GM23338 (cell line): Measurements from ENCODE around the gene ZNF695. TPM values are rescaled to one million over a fixed set of nuclear protein-coding genes. Genes with fewer than 3 reads are reported as not detected.

Experiments
- ATAC-seq: fragments of 200-7000 bp; cut with Tn5 transposase; 3 replicates; pipeline ENCODE4 v1.9.1; 2020
- DNase-seq: peaks from one replicate; pipeline ENCODE4 v3.0.0-alpha.2; 2015; ENCODE audit warnings: low spot score
- H2AFZ ChIP-seq: fragments of 200-600 bp; sonication (generic); 2 replicates; pipeline ENCODE4 v1.8.0; 2016; ENCODE audit warnings: antibody characterized with exemption, mild to moderate bottlenecking, moderate library complexity
- H3F3A ChIP-seq: fragments of 200-600 bp; sonication (generic); replicated peaks from 2 replicates; pipeline ENCODE4 v1.8.0; 2017; ENCODE audit warnings: antibody characterized with exemption, mixed run types, low read depth
- H3K27ac ChIP-seq: fragments of 200-600 bp; sonication (generic); 2 replicates; pipeline ENCODE4 v1.6.1; 2016; ENCODE audit warnings: low read depth
- H3K27me3 ChIP-seq: fragments of 200-600 bp; sonication (generic); 2 replicates; pipeline ENCODE4 v1.8.0; 2016; ENCODE audit warnings: mild to moderate bottlenecking, mixed run types, moderate library complexity; ENCODE audit not compliant: insufficient read depth
- H3K36me3 ChIP-seq: fragments of 200-600 bp; sonication (generic); 2 replicates; pipeline ENCODE4 v1.8.0; 2016; ENCODE audit warnings: mild to moderate bottlenecking; ENCODE audit not compliant: insufficient read depth
- H3K4me1 ChIP-seq: fragments of 200-600 bp; sonication (generic); 2 replicates; pipeline ENCODE4 v1.8.0; 2016; ENCODE audit warnings: mild to moderate bottlenecking, moderate library complexity; ENCODE audit not compliant: insufficient read depth
- H3K4me2 ChIP-seq: fragments of 200-600 bp; sonication (generic); 2 replicates; pipeline ENCODE4 v1.7.1; 2017; ENCODE audit warnings: mixed run types
- H3K4me3 ChIP-seq: fragments of 200-600 bp; sonication (generic); 2 replicates; pipeline ENCODE4 v1.6.1; 2016; ENCODE audit warnings: mixed run types
- H3K79me2 ChIP-seq: fragments of 200-600 bp; sonication (generic); replicated peaks from 2 replicates; pipeline ENCODE4 v1.8.0; 2017; ENCODE audit warnings: mild to moderate bottlenecking; ENCODE audit not compliant: insufficient read depth
- H3K9me2 ChIP-seq: fragments of 200-600 bp; sonication (generic); 2 replicates; pipeline ENCODE4 v1.8.0; 2017; ENCODE audit not compliant: insufficient read depth
- H4K20me1 ChIP-seq: fragments of 200-600 bp; sonication (generic); replicated peaks from 2 replicates; pipeline ENCODE4 v1.8.0; 2017; ENCODE audit warnings: mild to moderate bottlenecking; ENCODE audit not compliant: insufficient read depth
- H3K27ac Mint-ChIP-seq: 2 replicates; pipeline ENCODE4 v1.8.0; 2020; ENCODE audit warnings: inconsistent platforms, mild to moderate bottlenecking, moderate library complexity, mixed read lengths
- H3K27me3 Mint-ChIP-seq: 3 replicates; pipeline ENCODE4 v1.8.0; 2022; ENCODE audit warnings: low read depth, mild to moderate bottlenecking, moderate library complexity, mixed read lengths, inconsistent platforms; ENCODE audit not compliant: insufficient read depth, poor library complexity
- H3K36me3 Mint-ChIP-seq: 3 replicates; pipeline ENCODE4 v1.8.0; 2021; ENCODE audit warnings: low read depth, mild to moderate bottlenecking, inconsistent platforms, moderate library complexity, mixed read lengths
- H3K4me1 Mint-ChIP-seq: 3 replicates; pipeline ENCODE4 v1.8.0; 2020; ENCODE audit warnings: mild to moderate bottlenecking, inconsistent platforms, mixed read lengths
- H3K4me3 Mint-ChIP-seq: 3 replicates; pipeline ENCODE4 v1.8.0; 2021; ENCODE audit warnings: moderate library complexity, mild to moderate bottlenecking, inconsistent platforms, mixed read lengths
- H3K9me3 Mint-ChIP-seq: 3 replicates; pipeline ENCODE4 v1.8.0; 2020; ENCODE audit warnings: moderate library complexity, mild to moderate bottlenecking, inconsistent platforms, mixed read lengths
- EZH2phosphoT487 ChIP-seq: fragments of 200-600 bp; sonication (generic); IDR thresholded peaks from one replicate; pipeline ENCODE4 v1.8.1; 2018; ENCODE audit warnings: antibody characterized with exemption; ENCODE audit not compliant: unreplicated experiment
- JUNB ChIP-seq: IDR thresholded peaks from one replicate; pipeline ENCODE4 v1.6.1; 2016; ENCODE audit warnings: antibody characterized with exemption; ENCODE audit not compliant: unreplicated experiment
- POLR2AphosphoS5 ChIP-seq: IDR thresholded peaks from 2 replicates; pipeline ENCODE4 v1.6.1; 2016; ENCODE audit warnings: antibody characterized with exemption, low read depth
- STAT1 ChIP-seq: IDR thresholded peaks from one replicate; pipeline ENCODE4 v1.6.1; 2016; ENCODE audit warnings: antibody characterized with exemption; ENCODE audit not compliant: unreplicated experiment
- ZNF114 ChIP-seq: fragments of 250-450 bp; sonication (Bioruptor Pico); IDR thresholded peaks from 2 replicates; pipeline ENCODE4 v1.5.0; 2020; ENCODE audit warnings: mild to moderate bottlenecking, moderate library complexity
- polyA plus RNA-seq: library from polyadenylated mRNA; unstranded; fragments of >200 nt; fragmentation: Nextera tagmentation; extraction: Ambion mirVana; gene quantifications from 2 replicates; pipeline ENCODE4 v1.2.1, GENCODE V29; 2016
- total RNA-seq: library from RNA; depleted of rRNA; stranded (reverse); fragments of >200 nt; shearing (Covaris generic); gene quantifications from 2 replicates; pipeline ENCODE4 v1.2.3, GENCODE V29; 2014; rRNA removed
- TF ChIP-seq, protein P1 (sequence below), 2 experiments: fragments of 200-600 bp in 1 of 2; sonication (generic) in 1 of 2; conservative IDR thresholded peaks; 2 replicates each; pipeline versions ENCODE4 v1.5.1 to v1.6.1; 2016 to 2017; ENCODE audit warnings: antibody characterized with exemption in 2 of 2, low read depth in 2 of 2, mild to moderate bottlenecking in 2 of 2, moderate library complexity in 1 of 2
- TF ChIP-seq, protein P2 (sequence below): IDR thresholded peaks from 2 replicates; pipeline ENCODE4 v1.6.1; 2016; ENCODE audit warnings: antibody characterized with exemption
- TF ChIP-seq, protein P3 (sequence below): fragments of 250-450 bp; sonication (Bioruptor Pico); IDR thresholded peaks from 2 replicates; pipeline ENCODE4 v1.5.0; 2020; ENCODE audit warnings: mild to moderate bottlenecking, moderate library complexity

ZNF695 gene
- total and polyA plus RNA-seq, 2 experiments from 2014 or later: 26.5 to 34.2 TPM

GRCh38 chr1:246946366-246946765, 61.5 kb downstream of the ZNF695 start:
- Histone ChIP-seq H3K27ac (peak overlapping the region; percentile 76; the same call in 1 of the 2 replicates), H3K4me3 (no peak overlapping the region), H3K36me3 (no peaks in the 10 kb centered on the region), H3F3A (no peaks in the 10 kb centered on the region), H3K27me3 (no peaks in the 10 kb centered on the region), H3K79me2 (no peaks in the 10 kb centered on the region), H4K20me1 (no peaks in the 10 kb centered on the region), H3K4me2 (no peak overlapping the region), H3K4me1 (peaks cover 20% of the 10 kb centered on the region), H2AFZ (no peak overlapping the region), H3K9me2 (no peaks in the 10 kb centered on the region)
- Mint-ChIP-seq H3K36me3 (peaks cover 23% of the 10 kb centered on the region), H3K27me3 (peaks cover 2% of the 10 kb centered on the region), H3K4me1 (peaks cover 13% of the 10 kb centered on the region; the same call in 2 of the 3 replicates), H3K9me3 (no peaks in the 10 kb centered on the region), H3K27ac (0 out of 2 replicates have a peak overlapping the region, but pooled peaks have one; percentile 65), H3K4me3 (no peak overlapping the region)
- no peak for ATAC-seq
- TF ChIP-seq, protein P1, sequence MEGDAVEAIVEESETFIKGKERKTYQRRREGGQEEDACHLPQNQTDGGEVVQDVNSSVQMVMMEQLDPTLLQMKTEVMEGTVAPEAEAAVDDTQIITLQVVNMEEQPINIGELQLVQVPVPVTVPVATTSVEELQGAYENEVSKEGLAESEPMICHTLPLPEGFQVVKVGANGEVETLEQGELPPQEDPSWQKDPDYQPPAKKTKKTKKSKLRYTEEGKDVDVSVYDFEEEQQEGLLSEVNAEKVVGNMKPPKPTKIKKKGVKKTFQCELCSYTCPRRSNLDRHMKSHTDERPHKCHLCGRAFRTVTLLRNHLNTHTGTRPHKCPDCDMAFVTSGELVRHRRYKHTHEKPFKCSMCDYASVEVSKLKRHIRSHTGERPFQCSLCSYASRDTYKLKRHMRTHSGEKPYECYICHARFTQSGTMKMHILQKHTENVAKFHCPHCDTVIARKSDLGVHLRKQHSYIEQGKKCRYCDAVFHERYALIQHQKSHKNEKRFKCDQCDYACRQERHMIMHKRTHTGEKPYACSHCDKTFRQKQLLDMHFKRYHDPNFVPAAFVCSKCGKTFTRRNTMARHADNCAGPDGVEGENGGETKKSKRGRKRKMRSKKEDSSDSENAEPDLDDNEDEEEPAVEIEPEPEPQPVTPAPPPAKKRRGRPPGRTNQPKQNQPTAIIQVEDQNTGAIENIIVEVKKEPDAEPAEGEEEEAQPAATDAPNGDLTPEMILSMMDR (conservative IDR thresholded peaks at IDR 0.05; ENCODE audit: low read depth in 2 of 2): no peak
- TF ChIP-seq, protein P2, sequence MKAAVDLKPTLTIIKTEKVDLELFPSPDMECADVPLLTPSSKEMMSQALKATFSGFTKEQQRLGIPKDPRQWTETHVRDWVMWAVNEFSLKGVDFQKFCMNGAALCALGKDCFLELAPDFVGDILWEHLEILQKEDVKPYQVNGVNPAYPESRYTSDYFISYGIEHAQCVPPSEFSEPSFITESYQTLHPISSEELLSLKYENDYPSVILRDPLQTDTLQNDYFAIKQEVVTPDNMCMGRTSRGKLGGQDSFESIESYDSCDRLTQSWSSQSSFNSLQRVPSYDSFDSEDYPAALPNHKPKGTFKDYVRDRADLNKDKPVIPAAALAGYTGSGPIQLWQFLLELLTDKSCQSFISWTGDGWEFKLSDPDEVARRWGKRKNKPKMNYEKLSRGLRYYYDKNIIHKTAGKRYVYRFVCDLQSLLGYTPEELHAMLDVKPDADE: no peak
- TF ChIP-seq EZH2phosphoT487: no peak
- no peak for TF ChIP-seq STAT1
- TF ChIP-seq ZNF114 (CRISPR knock-in tag): no peak
- TF ChIP-seq JUNB: no peak
- TF ChIP-seq, protein P3, sequence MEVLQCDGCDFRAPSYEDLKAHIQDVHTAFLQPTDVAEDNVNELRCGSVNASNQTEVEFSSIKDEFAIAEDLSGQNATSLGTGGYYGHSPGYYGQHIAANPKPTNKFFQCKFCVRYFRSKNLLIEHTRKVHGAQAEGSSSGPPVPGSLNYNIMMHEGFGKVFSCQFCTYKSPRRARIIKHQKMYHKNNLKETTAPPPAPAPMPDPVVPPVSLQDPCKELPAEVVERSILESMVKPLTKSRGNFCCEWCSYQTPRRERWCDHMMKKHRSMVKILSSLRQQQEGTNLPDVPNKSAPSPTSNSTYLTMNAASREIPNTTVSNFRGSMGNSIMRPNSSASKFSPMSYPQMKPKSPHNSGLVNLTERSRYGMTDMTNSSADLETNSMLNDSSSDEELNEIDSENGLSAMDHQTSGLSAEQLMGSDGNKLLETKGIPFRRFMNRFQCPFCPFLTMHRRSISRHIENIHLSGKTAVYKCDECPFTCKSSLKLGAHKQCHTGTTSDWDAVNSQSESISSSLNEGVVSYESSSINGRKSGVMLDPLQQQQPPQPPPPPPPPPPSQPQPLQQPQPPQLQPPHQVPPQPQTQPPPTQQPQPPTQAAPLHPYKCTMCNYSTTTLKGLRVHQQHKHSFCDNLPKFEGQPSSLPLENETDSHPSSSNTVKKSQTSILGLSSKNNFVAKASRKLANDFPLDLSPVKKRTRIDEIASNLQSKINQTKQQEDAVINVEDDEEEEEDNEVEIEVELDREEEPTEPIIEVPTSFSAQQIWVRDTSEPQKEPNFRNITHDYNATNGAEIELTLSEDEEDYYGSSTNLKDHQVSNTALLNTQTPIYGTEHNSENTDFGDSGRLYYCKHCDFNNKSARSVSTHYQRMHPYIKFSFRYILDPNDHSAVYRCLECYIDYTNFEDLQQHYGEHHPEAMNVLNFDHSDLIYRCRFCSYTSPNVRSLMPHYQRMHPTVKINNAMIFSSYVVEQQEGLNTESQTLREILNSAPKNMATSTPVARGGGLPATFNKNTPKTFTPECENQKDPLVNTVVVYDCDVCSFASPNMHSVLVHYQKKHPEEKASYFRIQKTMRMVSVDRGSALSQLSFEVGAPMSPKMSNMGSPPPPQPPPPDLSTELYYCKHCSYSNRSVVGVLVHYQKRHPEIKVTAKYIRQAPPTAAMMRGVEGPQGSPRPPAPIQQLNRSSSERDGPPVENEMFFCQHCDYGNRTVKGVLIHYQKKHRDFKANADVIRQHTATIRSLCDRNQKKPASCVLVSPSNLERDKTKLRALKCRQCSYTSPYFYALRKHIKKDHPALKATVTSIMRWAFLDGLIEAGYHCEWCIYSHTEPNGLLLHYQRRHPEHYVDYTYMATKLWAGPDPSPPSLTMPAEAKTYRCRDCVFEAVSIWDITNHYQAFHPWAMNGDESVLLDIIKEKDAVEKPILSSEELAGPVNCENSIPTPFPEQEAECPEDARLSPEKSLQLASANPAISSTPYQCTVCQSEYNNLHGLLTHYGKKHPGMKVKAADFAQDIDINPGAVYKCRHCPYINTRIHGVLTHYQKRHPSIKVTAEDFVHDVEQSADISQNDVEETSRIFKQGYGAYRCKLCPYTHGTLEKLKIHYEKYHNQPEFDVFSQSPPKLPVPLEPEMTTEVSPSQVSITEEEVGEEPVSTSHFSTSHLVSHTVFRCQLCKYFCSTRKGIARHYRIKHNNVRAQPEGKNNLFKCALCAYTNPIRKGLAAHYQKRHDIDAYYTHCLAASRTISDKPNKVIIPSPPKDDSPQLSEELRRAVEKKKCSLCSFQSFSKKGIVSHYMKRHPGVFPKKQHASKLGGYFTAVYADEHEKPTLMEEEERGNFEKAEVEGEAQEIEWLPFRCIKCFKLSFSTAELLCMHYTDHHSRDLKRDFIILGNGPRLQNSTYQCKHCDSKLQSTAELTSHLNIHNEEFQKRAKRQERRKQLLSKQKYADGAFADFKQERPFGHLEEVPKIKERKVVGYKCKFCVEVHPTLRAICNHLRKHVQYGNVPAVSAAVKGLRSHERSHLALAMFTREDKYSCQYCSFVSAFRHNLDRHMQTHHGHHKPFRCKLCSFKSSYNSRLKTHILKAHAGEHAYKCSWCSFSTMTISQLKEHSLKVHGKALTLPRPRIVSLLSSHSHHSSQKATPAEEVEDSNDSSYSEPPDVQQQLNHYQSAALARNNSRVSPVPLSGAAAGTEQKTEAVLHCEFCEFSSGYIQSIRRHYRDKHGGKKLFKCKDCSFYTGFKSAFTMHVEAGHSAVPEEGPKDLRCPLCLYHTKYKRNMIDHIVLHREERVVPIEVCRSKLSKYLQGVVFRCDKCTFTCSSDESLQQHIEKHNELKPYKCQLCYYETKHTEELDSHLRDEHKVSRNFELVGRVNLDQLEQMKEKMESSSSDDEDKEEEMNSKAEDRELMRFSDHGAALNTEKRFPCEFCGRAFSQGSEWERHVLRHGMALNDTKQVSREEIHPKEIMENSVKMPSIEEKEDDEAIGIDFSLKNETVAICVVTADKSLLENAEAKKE (CRISPR knock-in tag): no peak
- no peak for TF ChIP-seq POLR2AphosphoS5
- DNase-seq: no peak

Other genes starting within 250 kb of the ZNF695 start
- 47.7 and 49.8 TPM in 2 replicates for gene AHCTF1, start 76.1 kb downstream of the ZNF695 start, total RNA-seq
- 14.9 and 21.7 TPM in 2 replicates for gene AHCTF1, start 76.1 kb downstream of the ZNF695 start, polyA plus RNA-seq
- gene ZNF670, start 70.8 kb upstream of the ZNF695 start, total RNA-seq: 12.2 and 19.3 TPM in 2 replicates
- gene ZNF670, start 70.8 kb upstream of the ZNF695 start, polyA plus RNA-seq: 6.7 and 8.0 TPM in 2 replicates
- 21.7 and 25.4 TPM in 2 replicates for gene ZNF669, start 96.3 kb upstream of the ZNF695 start, total RNA-seq
- 11.5 and 13.7 TPM in 2 replicates for gene ZNF669, start 96.3 kb upstream of the ZNF695 start, polyA plus RNA-seq
- 43.9 and 45.7 TPM in 2 replicates for gene ZNF124, start 164.0 kb upstream of the ZNF695 start, total RNA-seq
- gene ZNF124, start 164.0 kb upstream of the ZNF695 start, polyA plus RNA-seq: 18.4 and 23.2 TPM in 2 replicates
- gene VN1R5, start 248.0 kb upstream of the ZNF695 start, total RNA-seq: not detected in 2 replicates
- not detected in 2 replicates for gene VN1R5, start 248.0 kb upstream of the ZNF695 start, polyA plus RNA-seq